ENCODE data around the gene PRDM2.
"Not testable (repeated sequence)": the region's sequence is repeated elsewhere in the genome, so short reads cannot be mapped to it uniquely, and the experiment has no call there.

PRDM2 gene, protein sequence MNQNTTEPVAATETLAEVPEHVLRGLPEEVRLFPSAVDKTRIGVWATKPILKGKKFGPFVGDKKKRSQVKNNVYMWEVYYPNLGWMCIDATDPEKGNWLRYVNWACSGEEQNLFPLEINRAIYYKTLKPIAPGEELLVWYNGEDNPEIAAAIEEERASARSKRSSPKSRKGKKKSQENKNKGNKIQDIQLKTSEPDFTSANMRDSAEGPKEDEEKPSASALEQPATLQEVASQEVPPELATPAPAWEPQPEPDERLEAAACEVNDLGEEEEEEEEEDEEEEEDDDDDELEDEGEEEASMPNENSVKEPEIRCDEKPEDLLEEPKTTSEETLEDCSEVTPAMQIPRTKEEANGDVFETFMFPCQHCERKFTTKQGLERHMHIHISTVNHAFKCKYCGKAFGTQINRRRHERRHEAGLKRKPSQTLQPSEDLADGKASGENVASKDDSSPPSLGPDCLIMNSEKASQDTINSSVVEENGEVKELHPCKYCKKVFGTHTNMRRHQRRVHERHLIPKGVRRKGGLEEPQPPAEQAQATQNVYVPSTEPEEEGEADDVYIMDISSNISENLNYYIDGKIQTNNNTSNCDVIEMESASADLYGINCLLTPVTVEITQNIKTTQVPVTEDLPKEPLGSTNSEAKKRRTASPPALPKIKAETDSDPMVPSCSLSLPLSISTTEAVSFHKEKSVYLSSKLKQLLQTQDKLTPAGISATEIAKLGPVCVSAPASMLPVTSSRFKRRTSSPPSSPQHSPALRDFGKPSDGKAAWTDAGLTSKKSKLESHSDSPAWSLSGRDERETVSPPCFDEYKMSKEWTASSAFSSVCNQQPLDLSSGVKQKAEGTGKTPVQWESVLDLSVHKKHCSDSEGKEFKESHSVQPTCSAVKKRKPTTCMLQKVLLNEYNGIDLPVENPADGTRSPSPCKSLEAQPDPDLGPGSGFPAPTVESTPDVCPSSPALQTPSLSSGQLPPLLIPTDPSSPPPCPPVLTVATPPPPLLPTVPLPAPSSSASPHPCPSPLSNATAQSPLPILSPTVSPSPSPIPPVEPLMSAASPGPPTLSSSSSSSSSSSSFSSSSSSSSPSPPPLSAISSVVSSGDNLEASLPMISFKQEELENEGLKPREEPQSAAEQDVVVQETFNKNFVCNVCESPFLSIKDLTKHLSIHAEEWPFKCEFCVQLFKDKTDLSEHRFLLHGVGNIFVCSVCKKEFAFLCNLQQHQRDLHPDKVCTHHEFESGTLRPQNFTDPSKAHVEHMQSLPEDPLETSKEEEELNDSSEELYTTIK (N-terminal part only)

DNA sequence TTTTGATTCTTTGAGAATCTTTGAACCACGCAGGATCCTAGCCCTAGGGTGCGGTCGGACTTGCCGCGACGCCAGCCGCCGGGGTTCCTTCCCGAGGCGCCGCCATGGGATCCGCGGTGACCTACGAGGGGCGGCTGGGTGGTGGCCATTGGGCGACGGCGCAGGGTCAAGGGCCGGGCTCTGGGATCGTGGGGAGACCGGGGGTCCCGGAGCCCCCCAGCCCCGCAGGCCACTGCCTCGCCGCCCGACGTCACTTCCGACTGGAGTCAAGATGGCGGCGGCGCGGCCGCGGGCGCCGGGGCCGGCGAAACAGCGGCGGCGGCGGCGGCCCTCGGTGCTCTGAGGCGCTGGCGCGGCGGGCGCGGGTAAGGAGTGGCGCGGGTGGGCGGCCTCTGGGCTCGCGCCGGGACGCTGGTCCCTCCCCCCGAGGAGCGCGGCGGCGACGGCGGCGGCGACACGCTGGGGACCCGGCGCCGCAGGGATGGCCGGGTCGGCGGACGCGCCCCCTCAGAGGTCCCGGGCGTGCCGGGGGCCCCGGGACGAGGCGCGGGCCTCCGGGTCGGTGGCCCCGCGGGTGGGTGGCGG is at the start of gene PRDM2:
PRDM2 (plus strand) TSS at position 253 of the 585 bp plus-strand sequence. CDS start 15,418 bp downstream, outside the sequence.
- DNase-seq (ENCODE audit: low read depth in 2 of 2) = peak; percentile 29 to 39

DNA sequence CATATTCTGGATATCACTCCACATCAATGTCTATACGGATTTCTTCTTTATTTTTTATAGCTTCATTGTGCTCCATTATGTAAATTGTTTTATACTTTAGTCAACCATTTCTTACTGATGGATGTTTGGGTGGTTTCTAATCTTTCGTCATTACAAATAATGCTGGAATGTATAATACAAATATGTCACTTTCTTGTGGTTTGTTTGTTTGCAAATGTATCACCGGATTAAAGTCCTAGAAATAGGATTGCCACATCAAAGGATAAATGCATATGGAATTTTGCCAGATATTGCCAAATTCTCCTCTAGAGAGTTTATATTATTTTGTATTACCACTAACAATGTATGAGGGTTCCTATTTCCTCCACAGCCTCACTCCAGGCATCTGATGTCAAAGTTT is 48.7 kb upstream of the PRDM2 start:
- DNase-seq (ENCODE audit: low read depth in 2 of 2) = no peak

DNA sequence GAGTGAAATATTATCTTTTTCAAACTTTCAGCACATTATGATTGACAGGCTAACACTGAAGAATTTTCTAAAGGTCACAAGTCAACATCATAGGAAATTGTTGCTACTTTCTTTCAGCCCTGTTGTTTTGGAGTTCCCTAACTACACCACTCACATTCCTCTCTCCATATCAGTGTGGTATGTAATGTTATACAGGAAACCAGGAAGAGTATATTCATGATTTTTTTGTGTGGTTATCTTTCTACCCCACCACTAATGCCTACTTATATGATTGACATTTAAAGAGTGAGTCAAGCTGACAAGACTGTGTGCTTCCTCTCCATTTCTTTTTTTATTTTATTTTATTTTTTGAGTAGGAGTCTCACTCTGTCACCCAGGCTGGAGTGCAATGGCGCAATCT is 47.8 kb upstream of the PRDM2 start:
- DNase-seq (ENCODE audit: low read depth in 2 of 2) = no peak

DNA sequence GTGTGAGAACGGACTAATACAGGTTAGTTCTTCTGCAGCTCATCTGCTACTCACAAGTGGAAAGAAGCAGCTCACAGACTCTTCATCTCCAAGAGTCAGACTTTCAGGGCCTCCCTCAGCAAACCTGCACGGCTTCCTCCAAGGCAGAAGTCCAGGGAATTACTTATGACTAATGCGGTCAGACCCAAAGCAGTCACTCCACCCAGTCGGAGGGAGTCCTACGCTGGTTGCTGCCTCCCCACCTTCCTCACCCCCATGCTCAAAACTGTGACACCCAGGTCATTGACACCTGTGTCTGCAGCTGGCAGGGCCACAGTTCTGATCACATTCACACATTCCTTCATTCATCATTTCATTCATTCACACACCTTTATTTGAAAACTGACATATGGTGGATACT is 38.4 kb upstream of the PRDM2 start:
- no peak for DNase-seq (ENCODE audit: low read depth in 2 of 2)

DNA sequence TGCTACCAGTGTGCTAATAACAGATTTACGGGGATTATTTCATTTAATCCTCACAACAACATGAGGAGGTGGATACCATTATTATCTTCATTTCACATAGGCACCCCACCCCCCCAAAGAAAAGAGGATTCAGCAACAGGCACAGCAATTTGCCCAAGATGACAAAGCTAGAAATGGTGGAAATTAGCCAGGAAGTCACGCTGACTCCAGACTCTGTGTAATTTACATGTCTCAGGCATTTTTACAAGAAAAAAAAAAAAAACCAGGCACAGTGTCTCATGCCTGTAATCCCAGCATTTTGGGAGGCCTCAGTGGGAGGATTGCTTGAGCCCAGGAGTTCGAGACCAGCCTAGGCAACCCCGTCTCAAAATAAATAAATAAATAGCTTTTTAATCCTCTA is 37.5 kb upstream of the PRDM2 start:
- no peak for DNase-seq (ENCODE audit: low read depth in 2 of 2)

DNA sequence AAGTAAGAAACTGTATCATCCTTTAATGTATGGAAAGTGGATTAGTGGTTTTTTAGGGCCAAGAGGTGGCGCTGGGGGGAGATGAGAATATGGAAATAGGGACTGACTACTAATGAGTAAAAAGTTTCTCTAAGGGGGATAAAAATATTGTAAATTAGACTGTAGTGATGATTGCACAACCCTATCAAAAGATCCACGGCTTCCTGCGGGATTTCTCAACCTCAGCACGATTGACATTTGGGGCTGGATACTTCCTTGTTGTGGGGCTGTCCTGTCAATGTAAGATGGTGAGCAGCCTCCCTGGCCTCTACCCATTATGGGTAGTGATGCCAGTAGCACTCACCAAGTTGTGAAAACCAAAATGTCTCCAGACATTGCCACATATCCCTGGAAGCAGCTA is 36.0 kb upstream of the PRDM2 start:
- DNase-seq (ENCODE audit: low read depth in 2 of 2) = no peak

DNA sequence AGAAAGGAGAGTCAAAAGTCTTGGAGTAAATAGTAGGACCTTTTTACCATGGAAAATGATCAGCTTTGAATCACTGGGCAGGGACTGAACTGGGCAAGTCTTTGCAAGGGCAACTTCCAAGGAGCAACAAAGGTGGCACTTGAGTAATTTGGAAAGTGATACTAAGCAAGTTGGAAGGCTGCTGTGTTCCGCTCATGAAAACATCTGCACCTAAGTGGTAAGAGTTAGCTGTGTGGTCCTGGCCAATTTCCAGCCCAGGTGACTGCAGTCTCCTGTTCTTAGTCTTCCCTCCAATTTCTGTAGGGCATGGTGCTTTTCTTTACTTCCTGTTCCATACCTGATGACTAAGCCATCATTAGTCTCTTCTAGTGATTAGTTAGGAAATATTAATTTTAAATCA is 35.5 kb upstream of the PRDM2 start:
- no peak for DNase-seq (ENCODE audit: low read depth in 2 of 2)

DNA sequence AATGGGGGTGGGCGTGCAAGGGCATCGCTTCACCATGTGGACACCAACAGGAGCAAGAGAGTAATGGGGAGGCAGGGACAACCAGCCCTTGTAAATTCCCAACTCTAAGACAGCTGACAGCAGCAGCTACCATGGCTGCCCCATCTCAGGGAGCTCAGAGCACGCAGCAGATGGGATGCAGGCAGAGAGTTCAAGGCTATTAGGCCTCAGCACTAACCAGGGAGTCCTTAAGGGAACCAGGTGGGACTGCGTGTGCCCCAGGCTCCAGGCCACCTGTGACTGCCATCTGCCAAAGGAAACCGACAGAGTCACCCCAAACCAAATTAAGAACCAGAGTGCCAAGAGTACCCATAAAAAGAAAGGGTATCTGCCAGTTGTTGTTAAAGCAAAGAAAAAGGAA is 33.7 kb upstream of the PRDM2 start:
- DNase-seq (ENCODE audit: low read depth in 2 of 2) = no peak

DNA sequence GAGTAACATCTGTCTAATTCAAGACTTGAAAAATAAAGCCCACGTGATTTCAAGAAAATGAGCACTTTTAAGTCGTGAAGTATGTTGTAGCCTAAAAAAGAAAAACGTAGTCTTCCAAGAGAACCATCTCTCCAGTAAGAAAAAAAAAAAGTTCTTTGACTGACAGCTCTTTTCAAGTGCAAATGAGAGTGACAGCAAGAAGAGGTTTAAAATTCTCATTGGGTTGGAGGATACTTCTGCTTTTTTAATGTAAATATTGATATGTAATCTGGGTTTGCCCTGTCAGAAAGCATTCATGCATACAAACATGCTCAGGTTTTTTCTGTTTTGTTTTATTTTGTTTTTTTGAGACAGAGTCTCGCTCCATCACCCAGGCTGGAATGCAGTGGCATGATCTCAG is 32.3 kb upstream of the PRDM2 start:
- no peak for DNase-seq (ENCODE audit: low read depth in 2 of 2)

DNA sequence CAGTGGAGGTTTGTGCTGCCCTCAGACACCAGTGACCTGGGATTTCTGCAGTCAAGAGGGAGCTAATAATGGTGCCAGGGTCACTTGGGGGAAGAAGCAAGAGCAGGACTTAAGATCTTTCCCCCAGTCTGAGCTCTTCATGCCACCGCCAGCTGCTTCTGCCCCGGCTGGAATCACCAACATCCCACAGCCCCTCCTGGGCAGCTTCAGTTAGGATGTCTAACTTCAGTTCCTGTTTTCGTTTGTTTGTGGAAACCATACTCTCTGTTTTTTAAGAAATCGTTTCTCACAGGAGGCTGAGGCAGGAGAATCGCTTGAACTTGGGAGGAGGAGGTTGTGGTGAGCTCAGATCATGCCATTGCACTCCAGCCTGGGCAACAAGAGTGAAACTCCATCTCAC is 25.6 kb upstream of the PRDM2 start:
- no peak for DNase-seq (ENCODE audit: low read depth in 2 of 2)

DNA sequence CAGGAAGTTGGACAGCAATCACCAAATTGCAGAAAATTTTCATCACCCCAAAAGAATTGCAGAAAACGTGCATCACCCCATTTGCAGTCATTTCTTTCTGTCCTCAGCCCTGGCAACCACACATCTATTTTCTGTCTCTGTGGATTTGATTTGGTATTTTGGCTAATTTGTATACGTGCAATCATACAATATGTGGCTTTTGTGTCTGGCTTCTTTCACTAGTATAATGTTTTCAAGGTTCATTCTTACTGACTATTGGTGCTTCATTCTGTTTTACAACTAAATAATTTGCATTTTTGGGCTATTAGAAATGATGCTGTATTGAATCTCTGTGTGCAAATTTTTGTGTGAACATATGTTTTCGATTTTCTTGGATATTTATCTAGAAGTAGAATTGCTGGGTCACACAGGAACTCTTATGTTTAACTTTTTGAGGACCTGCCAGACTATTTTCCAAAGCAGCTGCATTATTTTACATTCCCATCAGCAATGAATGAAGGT is 24.8 kb upstream of the PRDM2 start:
- no peak for DNase-seq (ENCODE audit: low read depth in 2 of 2)

DNA sequence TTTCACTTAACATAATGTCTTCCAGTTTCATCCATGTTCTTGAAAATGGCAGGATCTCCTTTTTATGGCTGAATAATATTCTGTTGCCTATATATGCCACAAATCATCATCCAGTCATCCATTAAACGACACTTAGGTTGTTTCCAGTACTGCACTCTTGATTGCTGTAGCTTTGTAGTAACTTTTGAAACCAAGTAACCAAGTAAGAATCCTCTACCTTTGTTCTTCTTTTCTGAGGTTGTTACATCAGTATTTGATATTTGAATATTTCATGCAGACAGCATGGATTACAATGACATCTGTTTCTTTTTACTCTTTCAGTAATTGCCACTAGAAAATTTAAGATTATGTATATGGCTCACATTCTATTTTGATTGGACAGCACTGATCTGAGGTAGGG is 22.1 kb upstream of the PRDM2 start:
- DNase-seq (ENCODE audit: low read depth in 2 of 2) = no peak

DNA sequence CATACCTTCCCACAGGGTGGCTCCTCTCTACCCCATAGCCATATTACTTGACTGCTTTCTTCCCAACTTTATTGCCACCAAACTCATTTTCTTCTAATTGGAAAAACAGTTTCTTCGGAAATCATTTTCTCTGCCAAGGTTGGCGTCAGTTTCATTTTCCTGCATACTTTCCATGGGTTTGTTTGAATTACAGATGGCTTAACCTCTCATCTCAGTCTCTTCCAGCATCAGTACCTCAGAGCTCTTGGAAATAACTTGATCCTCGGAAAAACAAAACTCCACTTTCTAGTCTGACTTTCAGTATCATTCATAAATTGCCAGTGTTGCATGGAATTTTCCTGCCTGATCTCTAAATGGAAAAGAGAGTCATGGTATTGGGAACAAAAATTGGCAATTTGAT is 20.3 kb upstream of the PRDM2 start:
- DNase-seq (ENCODE audit: low read depth in 2 of 2) = no peak

DNA sequence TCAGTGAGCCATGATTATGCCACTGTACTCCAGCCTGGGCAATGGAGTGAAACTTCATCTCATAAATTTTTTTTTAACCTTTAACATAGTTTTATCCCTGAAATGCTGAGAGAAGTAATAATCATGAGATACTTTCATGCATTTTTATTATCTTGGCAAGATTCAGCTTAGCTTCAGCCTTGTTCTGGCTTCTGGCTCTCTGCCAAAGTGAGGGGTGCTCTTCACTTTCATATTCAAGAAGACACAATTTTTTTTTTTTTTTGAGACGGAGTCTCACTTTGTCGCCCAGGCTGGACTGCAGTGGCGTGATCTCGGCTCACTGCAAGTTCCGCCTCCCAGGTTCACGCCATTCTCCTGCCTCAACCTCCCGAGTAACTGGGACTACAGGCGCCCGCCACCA is 19.4 kb upstream of the PRDM2 start:
- not testable (repeated sequence) for DNase-seq (ENCODE audit: low read depth in 2 of 2)

DNA sequence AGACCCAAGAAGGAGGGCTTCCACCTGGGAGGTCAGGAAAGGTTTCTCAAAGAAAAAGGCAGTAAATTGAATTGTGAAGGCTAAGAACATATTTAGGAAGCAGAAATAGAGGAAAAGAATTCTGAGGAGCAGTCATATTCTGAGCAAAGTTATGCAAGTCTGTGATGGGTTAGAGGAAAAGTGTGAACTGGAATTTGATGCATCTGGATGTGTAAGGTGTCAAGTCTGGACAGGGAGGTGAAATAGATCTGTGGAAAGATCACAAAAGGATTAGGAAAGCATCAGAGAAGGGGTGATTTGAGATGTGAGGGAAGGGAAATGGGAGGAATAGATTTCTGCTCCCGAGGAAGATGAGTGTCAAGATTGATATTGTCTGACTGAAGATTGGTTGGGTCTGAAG is 18.1 kb upstream of the PRDM2 start:
- DNase-seq (ENCODE audit: low read depth in 2 of 2) = no peak

DNA sequence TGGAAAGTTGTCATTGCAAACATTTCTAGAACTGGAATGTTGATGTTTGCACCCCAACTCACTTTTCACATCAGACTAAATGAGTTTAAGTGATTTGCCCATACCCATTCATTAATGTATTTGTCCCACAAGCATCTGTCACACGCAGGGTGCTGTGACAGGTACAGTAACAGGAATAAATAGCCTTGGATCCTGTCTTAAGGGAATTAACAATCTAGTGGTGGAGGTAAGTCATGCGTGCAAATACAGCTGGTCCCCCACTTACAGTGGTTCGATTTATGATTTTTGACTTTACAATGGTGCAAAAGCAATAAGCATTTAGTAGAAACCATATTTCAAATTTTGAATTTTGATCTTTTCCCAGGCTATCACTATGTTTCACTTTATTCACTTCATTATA is 17.5 kb upstream of the PRDM2 start:
- no peak for DNase-seq (ENCODE audit: low read depth in 2 of 2)

DNA sequence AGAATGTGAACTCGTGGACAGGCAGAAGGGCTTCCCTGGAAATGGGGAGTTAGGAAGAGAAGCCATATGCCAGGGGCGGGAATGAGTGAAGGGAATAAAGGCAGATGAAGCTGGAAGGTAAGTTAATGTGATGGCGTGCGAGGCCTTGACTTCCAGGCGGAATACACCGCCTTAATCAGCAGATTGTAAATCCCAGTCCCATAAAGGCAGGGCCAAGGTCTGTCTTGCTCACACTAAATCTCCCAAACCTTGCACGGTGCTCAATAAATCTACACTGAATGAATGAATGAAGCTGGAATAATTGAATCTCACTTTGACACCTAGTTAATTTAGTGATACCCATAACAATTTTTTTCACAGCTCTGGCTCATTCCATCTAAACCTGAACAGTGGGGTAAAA is 16.8 kb upstream of the PRDM2 start:
- no peak for DNase-seq (ENCODE audit: low read depth in 2 of 2)

DNA sequence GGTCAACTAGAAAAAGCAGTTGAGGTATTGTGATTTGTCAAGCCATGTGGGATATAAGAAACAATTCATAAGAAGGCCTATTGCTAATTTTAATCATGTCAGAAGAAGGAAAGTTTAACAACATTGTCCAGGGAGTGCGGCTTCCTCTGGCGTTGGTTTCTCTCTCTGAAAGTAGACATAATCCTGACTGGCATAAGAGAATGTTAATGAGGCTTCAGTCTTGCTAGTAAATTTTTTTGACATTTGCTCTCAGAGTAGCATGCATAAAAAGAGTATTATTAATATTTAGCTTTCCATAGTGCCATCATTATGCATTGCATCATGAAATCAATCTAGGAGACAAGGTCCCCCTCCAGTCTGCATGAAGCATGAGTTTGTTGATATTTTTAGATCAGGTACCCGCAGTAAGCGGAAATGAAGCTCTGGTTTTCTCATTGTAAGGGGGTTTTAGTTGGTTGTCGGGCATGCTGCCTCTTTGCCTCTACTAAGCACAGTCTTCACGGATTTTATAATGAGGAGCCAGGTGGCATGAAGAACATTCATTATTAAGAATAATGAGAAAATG is 12.8 kb upstream of the PRDM2 start:
- no peak for DNase-seq (ENCODE audit: low read depth in 2 of 2)

DNA sequence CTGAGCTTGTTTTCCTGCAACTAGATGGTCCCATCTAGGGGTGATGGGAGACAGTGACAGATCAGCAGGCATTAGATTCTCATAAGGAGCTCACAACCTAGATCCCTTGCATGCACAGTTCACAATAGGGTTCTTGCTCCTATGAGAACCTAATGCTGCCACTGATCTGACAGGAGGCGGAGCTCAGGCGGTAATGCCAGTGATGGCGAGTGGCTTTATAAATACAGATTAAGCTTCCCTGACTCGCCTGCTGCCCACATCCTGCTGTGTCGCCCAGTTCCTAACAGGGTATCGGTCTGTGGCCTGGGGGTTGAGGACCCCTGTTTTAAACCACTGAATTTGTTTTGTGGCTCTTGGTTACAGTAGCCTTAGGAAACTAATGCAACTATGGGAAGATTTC is 6.9 kb upstream of the PRDM2 start:
- DNase-seq (ENCODE audit: low read depth in 2 of 2) = not testable (repeated sequence)

DNA sequence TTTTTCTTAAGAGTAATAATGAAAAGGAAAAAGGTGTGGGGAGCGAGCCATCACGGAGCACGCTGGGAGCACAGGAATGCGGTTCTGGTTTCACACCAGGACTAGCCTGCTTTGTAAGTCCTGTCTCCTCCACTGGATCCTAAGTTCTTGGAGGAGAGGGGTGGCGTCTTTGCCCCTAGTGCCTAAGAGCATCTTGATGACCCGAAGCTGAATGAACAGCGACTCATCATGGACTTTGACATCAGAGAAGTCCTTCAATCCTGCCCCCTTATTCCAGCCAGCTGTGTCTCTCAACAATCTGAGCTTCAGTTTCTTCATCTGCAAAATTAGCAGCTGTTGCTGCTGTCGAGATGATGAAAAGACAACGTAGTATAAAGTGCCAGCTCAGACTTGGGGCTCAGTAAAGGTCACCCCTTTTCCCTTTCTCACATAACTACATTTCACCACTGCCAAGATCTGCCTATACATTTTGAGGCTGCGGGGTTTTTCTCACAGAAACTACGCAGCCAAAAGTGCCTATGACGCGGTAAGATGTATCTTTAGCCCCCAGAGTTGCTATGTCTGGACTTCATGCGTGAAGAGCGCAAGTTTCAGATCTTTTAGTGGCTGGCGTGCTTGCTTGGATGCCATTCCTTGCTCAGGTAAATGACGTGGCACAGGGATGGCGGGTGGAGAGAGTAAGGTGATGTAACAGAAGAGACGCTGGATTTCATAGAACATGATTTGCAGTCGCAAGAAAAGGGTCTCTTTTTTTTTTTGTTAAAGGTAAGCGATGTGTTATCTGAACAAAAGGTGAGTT is 4.9 kb upstream of the PRDM2 start:
- DNase-seq (ENCODE audit: low read depth in 2 of 2) = no peak
